HCT116 (cell line): ENCODE results near the gene C14orf132.

ENCODE experiments used
- CEBPB ChIP-seq: IDR thresholded peaks from 2 replicates; pipeline ENCODE4 v1.6.1; 2012; ENCODE audit warnings: low read depth
- EZH2 ChIP-seq: fragments of 200-600 bp; sonication (generic); IDR thresholded peaks from 2 replicates; pipeline ENCODE4 v1.6.1; 2017; ENCODE audit warnings: antibody characterized with exemption, mixed run types
- JUND ChIP-seq: IDR thresholded peaks from 2 replicates; pipeline ENCODE4 v1.6.1; 2012
- POLR2A ChIP-seq: IDR thresholded peaks from 2 replicates; pipeline ENCODE4 v1.7.0; 2011; ENCODE audit warnings: borderline replicate concordance; ENCODE audit not compliant: insufficient read depth, insufficient read length; ENCODE audit errors: extremely low read depth
- YY1 ChIP-seq: IDR thresholded peaks from 2 replicates; pipeline ENCODE4 v1.6.1; 2011; ENCODE audit warnings: low read length, low read depth, moderate library complexity, mild to moderate bottlenecking; ENCODE audit not compliant: insufficient replicate concordance; ENCODE audit errors: extremely low read depth
- TF ChIP-seq, protein P1 (sequence below), 3 experiments: fragments of 200-600 bp in 1 of 3; sonication (generic) in 1 of 3; IDR thresholded peaks in 2 of 3; conservative IDR thresholded peaks in 1 of 3; 2 replicates each; pipeline ENCODE4 v1.5.1; 2012 to 2017; ENCODE audit warnings: low read depth in 2 of 3, low read length in 2 of 3, antibody characterized with exemption in 1 of 3, borderline replicate concordance in 1 of 3, control low read depth in 1 of 3, mild to moderate bottlenecking in 1 of 3, mixed read lengths in 1 of 3, mixed run types in 1 of 3, moderate library complexity in 1 of 3; ENCODE audit not compliant: insufficient read depth in 1 of 3

DNA sequence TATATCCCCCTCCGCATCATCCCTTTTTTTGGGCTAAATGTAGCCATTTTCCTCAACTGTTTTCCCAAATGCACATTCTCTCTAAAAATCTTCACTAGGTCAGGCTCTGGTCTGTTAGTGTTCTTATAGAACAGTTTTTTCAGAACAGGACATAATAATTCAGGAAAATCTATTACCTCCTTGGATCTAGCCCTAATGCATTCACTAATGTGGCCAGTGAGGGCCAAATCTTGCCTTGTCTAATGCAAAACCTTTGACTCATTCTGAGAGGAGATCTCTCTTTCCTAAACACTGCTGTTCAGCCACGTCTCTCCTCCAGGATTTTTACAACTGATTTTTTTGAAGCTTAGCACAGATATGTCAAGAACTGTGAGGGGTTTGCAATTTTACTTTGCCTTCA lies 15.5 kb downstream of the C14orf132 start:
- TF ChIP-seq EZH2, result no peak
- TF ChIP-seq POLR2A, result no peak
- TF ChIP-seq YY1, result no peak
- TF ChIP-seq, protein P1, sequence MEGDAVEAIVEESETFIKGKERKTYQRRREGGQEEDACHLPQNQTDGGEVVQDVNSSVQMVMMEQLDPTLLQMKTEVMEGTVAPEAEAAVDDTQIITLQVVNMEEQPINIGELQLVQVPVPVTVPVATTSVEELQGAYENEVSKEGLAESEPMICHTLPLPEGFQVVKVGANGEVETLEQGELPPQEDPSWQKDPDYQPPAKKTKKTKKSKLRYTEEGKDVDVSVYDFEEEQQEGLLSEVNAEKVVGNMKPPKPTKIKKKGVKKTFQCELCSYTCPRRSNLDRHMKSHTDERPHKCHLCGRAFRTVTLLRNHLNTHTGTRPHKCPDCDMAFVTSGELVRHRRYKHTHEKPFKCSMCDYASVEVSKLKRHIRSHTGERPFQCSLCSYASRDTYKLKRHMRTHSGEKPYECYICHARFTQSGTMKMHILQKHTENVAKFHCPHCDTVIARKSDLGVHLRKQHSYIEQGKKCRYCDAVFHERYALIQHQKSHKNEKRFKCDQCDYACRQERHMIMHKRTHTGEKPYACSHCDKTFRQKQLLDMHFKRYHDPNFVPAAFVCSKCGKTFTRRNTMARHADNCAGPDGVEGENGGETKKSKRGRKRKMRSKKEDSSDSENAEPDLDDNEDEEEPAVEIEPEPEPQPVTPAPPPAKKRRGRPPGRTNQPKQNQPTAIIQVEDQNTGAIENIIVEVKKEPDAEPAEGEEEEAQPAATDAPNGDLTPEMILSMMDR (IDR thresholded peaks at IDR 0.05 in 2 of 3, conservative IDR thresholded peaks at IDR 0.05 in 1 of 3; ENCODE audit: borderline replicate concordance in 1 of 3, insufficient read depth in 1 of 3, low read depth in 2 of 3, low read length in 2 of 3), result no peak
- TF ChIP-seq JUND, result no peak
- TF ChIP-seq CEBPB, result no peak
